Measurements from ENCODE around the gene SOX9.

Gene SOX9

DNA sequence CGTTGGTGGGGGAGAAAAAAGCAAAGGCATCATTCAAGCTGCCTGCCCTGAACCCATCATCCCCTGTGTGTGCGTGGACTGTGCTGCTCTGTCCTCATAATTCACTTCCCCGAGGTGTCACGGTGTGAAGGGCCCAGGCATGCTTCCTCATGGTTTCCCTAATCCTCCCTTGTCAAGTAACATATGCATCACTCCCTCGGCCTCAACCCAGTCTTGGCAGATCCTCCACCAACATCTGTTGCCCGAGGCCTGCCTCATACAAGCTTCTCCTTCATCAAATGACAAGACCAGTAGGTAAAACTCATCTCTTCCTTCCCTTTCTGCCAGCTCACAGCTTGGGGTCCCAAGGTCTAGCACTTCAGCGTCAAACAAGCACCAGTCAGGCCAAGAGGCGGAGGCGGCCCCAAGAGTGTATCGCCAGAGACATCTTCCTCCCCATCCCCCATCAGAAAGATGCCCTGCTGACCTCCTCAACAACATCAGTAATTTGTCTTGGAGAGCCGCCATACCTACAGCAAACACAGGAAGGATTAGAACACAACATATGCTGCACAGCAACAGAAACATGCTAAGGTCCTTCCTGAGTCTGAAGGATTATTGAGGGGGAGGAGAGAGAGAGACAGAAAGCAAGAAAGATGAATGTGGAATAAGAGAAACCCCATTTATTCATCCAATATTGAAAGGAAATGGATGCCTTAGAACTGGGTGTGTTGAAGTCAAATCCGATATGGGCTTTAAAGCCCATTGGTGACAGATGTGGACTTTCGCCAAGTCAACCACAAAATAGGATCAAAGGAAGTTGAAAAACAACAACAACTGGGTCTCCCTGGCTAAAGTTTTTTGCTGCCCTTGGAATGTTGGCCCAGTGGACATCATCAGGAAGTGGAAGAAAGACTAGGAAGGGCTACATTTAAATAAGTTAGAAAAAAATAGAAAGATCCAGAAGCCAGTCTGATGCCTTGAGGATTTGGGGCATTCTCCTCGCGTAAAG lies 38.4 kb downstream of the SOX9 start:
- DNase-seq (ENCODE audit: low read depth in 2 of 2, low spot score in 1 of 2): no peak

DNA sequence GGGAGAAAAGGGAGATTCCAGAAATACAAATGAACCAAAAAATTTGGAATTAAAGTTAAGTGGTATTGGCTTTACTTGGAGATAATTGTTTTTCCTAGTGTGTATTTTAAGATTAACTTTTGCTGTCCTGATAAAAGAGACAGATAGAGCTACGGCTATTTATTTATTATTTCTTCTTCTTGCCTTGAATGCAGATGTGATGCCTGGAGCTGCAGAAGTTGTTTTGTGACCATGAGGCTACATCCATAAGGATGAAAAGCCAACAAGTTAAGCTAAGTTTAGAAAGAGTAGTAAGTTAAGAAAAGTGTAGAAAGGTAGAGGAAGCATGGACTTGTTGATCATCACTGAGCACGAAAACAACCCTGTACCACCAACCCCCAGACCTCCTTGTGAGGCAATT lies 41.7 kb downstream of the SOX9 start:
- DNase-seq (ENCODE audit: low read depth in 2 of 2, low spot score in 1 of 2): no peak

DNA sequence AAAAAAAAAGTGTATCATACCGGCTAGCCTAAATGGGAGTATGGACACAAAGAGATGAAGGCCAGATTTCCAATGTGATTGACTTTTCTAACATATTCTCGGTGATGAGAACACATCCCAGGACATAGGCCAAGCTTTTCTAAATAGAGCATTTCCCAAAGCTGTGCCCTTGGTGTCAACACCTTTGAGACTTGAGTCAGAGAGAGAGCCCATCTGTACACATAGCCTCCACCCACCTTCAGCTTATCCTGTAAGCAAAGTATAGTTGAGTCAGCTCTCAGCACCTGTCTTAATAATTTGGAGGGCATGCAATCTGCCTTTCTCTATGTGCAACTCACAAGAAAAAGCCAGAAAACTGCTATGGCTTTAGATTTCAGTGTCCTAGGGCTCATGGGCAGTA lies 42.7 kb downstream of the SOX9 start:
- DNase-seq (ENCODE audit: low read depth in 2 of 2, low spot score in 1 of 2): no peak

DNA sequence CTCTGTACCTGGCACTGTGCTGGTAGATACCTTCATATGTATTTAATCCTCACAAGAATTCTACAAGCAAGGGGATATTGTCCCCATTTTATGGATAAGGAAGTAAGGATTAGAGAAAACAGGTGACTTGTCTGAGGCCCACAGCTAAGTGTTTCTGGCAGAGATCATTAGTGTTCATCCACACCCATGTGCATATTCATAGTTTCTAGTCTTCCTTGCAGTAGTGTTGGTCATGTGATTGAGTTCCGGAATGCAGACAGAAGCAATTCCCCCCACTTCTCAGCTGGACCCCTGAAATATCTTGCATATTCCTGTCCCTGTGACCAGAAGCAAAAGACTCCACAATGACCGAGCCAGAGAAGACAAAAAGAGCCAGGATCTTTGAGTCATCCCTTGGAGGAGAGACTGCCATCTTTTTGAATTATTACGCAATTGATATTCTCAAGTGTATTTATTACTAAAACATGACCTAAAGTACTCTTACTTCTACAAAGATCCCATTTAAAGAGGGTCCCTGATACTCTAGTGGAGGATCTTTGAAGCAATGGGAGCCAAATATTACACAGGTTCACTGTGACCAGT lies 43.4 kb downstream of the SOX9 start:
- DNase-seq (ENCODE audit: low read depth in 2 of 2, low spot score in 1 of 2): no peak

DNA sequence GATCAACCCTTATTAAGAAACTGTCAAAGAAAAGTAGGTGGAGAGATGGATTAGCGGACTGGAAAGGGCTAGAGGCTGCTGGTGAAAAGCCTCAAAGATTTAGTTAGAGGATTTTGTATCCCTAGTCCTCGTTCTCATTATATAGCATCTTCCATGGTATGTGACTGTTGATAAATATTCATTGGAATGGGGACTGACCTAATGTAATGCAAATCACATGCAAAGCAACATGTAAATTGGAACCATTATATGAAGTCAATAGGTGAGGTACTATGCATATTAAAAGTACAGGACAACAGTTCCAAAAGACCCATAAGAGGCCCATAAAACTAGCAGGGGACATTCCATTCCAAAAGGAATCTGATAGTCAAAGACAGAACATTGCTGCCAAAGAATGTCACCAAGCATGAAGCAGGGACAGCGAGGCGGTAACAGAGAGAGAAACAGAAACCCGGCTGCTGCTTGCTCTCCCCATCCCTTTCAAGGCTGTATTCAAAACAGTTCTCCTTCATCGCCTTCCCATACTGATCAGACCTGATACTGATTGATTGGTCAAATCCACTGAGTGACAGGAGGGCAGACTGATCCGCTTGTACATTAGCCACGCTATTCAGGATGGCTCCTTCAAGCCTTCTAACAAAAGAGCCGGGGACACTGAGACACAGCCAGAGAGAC lies 44.5 kb downstream of the SOX9 start:
- no peak for DNase-seq (ENCODE audit: low read depth in 2 of 2, low spot score in 1 of 2)

DNA sequence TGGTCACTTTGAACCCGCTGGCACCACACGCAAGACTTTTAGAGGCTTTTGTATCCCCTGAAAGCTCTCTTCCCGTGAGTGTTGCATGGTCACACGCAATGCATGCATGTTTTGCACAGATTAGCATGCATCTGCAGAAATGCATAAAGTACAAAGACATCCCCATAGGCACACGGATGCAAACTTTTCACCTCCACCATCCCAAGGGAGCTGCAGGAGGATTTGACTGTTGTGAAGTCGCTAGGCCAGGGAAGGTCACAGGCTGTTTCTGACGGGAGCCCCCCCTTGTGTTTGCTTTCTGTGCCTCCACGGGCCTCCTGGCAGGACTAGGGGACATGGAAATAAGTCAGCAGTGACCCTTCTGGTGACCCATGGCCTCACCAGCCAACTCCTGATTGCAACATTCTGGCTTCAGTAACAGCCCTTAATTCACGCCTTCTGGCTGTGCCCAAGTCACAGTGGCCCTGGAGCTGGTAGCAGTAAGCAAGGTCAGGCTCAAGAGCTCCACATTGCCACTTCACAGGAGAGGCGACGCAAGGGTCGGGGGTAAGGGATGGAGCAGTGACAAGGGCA lies 45.1 kb downstream of the SOX9 start:
- DNase-seq (ENCODE audit: low read depth in 2 of 2, low spot score in 1 of 2): no peak

DNA sequence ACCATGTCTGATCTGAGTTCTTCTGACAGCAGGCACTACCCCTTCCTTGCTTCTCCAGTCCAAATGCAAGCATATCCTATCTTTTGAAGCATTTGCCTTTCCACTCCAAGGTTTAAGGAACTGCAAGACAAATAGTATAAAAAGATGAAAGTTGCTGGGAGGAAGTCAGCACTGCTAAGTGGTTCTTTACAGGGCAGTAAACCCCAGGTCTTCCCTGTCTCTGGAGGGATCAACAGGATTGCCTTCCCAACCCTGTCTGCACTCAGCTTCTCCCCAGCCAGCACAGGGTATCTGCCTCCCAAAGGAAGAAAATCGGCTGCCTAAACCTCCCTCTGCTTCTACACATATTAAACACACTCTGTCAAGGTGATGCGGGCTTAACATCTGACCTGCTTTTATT lies 46.8 kb downstream of the SOX9 start:
- no peak for DNase-seq (ENCODE audit: low read depth in 2 of 2, low spot score in 1 of 2)

DNA sequence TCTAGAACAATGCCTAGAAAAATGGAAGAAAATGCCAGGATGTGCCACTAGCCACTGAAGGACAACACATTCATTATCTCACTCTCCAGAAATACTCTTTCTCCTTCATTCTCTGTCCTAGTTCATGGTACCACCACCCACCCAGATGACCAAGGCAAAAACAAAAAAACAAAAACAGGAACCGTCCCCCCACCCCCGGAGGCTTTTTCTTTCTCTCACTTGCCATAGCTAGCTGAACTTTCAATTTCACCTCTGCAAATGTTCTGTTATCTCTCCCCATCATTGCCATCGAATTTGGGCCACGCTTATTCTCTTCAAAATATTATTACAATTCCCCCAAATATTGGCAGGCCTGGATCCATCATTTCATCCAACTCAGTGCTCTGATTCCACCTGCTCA lies 49.0 kb downstream of the SOX9 start:
- no peak for DNase-seq (ENCODE audit: low read depth in 2 of 2, low spot score in 1 of 2)

DNA sequence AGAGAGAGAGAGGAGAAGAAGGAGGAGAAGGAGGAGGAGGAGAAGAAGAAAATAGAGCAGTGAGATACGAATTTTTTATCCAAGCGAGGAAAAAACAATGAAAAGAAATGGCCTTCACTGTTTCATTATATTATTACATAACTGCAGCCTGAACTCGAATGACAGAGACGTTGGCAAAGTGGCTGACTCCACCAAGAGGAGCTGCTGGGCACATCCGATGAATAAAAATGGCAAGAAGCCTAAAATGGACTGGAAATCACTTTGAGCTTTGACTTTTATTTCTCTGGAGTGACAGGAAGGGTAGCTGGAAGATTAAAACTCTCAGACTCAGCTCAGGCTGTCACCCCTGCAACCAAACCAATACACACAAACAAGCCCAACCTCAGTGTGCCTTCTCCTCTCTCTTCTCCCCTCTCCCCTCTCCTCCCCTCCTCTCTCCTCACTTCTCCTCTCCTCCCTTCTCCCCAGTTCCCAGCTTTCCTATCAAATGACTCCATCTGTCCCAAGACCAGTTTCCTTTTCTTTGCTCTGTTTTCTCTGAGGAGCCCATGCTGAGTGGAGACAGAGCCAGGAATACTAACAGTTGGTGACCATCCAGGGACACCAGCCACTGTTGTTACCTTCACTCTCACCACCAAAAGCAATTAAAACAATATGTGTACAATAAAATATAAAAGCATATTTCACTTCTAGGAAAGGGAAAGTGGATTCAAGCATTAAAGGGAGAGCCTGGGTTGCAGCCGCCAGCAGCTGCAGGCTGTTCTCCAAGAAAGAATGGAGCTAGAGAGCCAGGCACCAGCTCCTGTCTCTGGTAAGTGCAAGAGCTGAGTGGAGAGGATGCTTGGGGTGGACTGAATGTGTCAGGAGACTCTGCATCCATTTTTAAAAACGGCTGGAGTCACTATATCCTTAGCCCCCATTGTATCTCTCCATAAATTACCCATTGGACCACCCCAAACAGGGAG lies 51.2 kb downstream of the SOX9 start:
- DNase-seq (ENCODE audit: low read depth in 2 of 2, low spot score in 1 of 2): no peak

DNA sequence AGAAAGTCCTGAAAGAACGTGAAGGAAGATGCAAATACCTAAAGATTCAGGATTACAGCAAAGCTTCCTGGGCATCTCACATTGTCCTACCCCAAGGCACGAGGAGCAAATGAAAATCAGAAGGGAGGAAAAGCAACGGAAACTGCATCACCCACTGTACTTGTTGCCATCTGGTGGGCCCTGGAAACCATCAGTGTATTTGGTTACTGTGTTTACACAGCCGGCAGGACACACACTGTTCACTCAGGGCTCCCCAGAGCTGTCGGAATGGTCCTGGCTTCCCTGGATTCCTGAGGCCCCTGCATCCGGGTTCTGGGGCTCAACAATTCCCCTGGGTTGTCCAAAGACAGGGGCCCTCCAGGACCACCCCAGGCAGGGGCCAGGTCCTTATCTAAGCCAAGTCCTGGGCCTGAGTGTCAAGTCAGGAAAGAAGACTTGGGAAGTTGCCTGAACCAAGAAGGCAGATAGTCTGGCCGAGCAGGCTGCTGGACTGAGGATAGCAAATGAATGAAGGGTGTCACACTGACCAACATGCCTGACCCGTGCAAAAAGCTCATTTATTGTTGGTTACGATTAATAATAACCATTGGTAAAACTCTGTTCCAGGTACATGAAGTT lies 52.8 kb downstream of the SOX9 start:
- DNase-seq (ENCODE audit: low read depth in 2 of 2, low spot score in 1 of 2): no peak

DNA sequence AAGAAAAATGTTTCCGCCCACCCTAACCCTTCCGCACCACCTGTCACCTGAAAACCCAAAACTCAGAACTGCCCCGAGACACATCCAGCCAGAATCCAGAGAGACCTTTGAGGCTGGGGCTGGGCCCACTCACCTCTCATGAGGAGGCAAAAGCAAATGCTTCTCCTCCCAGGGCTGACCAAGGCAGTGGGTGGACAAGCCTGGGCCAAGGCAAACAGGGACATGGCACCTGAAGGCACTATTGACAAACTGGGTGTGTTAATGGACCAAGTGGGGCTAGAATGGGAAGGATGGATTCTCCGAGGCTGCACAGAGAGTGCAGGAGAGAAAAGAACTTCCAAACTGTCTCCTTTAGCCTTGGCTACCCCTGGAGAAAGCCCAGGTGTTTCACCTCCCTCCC lies 54.4 kb downstream of the SOX9 start:
- DNase-seq (ENCODE audit: low read depth in 2 of 2, low spot score in 1 of 2): no peak

Data from stimulated activated CD8-positive, alpha-beta memory T cell treated with anti-CD3 and anti-CD28 coated beads, Interleukin-4, amount 100 ng/mL, for 4 hours (primary cell).